GM21717 (cell line): Measurements from ENCODE around the gene FAM124A.
"Not testable (repeated sequence)": the region's sequence is repeated elsewhere in the genome, so short reads cannot be mapped to it uniquely, and the experiment has no call there.

Experiments used
- ATAC-seq: cut with Tn5 transposase; IDR thresholded peaks from one replicate; pipeline ENCODE4 v1.9.1; 2021; ENCODE audit warnings: mild to moderate bottlenecking, moderate library complexity; ENCODE audit not compliant: unreplicated experiment

FAM124A gene

GRCh38 chr13:51262501-51263211 is 40.5 kb downstream of the FAM124A start:
- ATAC-seq, result no peak

DNA sequence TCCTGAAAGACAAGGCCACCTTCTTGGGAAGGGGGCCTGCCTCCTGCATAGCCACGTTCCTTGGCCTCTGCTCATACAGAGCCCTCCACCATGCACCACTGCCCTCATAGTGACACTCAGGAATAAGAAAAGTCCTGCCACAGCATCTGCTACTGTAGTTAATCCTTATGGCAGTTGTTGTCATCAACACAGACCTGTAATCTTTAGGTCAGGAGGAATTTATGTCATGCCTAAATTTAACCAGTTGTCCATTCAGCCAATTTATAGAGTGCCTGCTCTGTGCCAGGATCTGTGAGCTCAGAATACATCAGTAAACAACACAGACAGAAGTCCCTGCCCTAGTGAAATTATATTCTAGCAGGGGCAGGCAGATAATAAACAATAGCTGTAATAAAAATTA is 44.4 kb downstream of the FAM124A start:
- ATAC-seq, result no peak

DNA sequence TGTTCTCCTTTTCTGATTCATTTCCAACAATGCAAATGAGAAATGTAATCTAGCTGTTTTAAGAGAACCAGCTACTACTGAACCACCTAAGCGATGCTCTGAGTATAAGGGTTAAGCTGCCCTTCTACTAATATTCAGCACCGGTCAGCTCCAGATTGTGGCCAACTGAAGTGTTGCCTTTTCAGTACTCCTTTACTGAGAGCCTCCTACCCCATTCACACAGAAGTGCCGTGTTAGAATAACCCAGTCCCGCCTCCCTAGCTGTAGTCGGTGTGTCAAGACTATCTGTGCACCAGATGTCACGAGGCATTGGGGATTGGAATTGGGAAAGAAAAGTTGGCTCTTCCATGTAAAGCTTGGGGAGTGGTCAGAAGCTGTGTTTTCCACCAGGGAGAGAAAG is 45.4 kb downstream of the FAM124A start:
- ATAC-seq, result no peak

- ATAC-seq, result no peak
Observed at GRCh38 chr13:51269039-51269438, 46.8 kb downstream of the FAM124A start.

GRCh38 chr13:51270623-51271415 is 48.6 kb downstream of the FAM124A start:
- no peak for ATAC-seq

DNA sequence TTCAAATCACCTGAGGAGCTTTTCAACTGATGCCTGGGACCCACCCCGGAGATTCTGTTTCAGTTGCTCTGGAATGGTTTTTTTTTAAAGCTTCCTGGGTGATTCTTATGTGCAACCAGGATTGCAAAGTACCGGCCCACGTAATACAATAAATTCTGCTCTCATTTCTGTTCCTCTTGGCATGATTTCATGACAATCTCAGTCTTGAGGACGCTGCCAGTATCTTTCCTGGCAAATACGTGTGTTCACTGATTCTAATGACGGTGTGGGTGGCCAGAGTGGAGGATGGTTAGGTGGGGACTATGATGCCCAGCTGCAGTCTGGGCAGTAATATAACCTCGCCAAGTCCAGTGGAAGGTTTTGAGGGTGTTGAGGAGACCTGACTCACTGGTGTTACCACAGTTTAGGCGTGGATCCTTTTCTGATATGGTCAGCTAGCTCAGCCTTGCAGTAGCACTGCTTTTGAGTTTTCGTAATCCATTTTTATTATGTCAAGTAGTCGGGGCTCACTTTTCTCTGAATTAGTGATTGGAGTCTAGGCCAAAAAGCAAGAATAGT is 49.4 kb downstream of the FAM124A start:
- no peak for ATAC-seq

GRCh38 chr13:51275101-51275500 is 52.9 kb downstream of the FAM124A start:
- no peak for ATAC-seq

DNA sequence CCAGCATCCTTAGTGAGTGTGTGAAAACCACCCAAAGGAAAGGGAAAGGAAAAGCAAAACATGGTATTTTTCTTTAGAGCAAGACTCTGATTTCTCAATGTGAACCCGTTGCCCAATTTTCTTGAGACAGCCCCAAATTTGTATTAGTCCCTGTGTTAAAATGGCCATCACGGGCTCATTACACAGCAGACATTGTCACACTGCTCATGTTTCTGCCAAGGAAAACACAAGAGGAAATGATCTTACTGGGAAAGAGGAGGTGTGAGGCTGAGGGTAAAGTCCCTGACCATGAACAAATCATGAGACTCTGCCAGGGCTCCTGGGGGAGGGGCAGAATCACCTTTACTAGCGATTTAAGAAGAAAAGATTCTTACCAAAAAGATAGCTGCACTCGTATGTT is 54.4 kb downstream of the FAM124A start:
- no peak for ATAC-seq

DNA sequence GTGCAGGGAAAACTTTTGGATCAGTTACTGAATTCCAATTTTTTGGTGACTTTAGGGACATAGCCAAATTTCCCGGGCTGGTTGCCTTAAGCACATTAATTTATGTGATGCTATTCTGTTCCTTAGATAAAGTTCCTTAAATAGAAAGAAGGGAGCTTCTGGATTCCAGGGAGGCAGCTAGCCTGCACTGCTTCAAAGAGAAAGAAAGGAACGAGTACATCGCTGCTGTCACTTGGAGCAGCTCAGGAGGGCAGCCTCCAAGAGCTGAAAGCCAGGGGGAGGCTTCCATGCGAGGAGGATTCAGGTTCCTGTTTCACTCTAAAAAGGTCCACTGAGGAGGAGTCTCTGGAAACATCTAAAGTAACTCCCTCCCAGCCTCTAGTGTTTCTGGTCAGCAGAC is 55.7 kb downstream of the FAM124A start:
- ATAC-seq, result no peak

GRCh38 chr13:51278426-51279130 is 56.4 kb downstream of the FAM124A start:
- ATAC-seq, result no peak

- no peak for ATAC-seq
Observed at GRCh38 chr13:51280379-51280940, 58.3 kb downstream of the FAM124A start.

DNA sequence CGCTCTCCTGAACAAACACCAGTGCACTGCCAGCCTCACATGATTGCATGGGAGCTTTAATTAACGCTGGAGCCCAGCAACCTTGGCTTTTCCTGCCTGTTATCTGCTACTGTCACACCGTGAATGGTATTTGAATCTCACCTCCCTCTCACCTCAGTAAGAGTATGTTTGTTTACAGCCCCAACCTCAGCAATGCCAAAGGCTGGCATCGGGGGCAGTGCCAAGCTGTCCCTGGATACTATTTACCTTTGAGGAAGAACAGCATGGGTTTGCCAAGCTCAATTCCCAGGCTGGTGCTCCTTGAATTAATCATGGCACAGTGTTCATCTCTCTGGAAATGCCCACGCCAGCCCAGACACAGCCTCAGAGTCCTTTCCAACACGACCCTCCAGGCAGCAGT is 60.1 kb downstream of the FAM124A start:
- ATAC-seq, result no peak

- not testable (repeated sequence) for ATAC-seq
Observed at GRCh38 chr13:51282923-51283322, 60.7 kb downstream of the FAM124A start.

- no peak for ATAC-seq
Observed at GRCh38 chr13:51283371-51283770, 61.2 kb downstream of the FAM124A start.

GRCh38 chr13:51284339-51284738 is 62.1 kb downstream of the FAM124A start:
- no peak for ATAC-seq

DNA sequence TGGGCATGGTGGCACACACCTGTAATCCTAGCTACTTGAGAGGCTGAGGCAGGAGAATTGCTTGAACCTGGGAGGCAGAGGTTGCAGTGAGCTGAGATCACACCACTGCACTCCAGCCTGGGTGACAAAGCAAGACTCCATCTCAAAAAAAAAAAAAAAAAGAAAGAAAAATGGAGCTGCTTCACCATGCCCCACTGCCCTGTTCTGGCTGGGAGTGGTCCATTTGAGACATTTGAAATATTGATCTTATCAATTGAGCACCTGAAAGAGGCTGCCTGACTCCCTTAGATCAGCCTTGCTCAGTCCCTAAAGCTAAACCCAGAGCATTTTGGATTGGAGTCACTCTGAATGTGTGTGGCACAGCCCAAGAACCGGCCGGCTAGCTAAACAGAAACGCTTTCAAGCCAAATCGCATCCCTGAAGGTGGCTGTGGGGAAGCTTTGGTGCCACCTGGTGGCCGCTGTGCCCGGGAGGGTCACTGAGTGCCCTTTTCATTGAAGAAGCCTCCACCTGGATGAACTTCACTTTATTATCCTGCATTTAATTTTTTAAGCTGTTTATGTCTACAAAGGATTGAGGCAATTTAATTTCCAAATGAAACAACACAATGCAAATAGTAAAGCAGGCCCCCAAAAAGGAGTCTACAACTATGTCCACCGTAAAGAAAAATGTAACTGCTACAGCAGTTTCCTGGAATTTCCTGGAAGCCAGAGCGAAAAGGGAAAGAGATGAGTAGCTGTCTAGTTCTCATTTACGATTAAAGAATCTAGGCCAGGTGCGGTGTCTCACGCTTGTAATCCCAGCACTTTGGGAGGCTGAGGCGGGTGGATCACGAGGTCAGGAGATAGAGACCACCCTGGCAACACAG is 64.2 kb downstream of the FAM124A start:
- peak; percentile 80 for ATAC-seq

GRCh38 chr13:51287758-51288157 is 65.6 kb downstream of the FAM124A start:
- ATAC-seq, result no peak

GRCh38 chr13:51288254-51288653 is 66.1 kb downstream of the FAM124A start:
- not testable (repeated sequence) for ATAC-seq

DNA sequence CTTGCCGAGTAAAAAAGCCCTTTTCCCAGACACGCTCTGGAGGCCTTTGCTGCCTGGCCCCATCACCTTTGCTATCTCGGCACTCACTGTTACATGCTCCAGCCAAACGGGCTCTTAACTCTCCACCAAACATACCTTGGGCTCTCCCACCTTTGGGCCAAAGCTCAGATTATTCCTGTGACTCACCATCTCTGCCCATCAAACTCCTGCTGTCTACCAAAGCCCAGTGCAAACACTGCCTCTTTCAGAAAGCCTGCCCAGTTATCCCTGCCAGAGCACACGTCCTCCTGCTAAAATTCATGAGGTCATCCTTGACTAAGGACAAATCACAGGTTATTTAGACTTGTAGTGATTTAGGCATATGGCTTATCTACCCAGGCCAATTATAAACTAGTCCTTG is 69.1 kb downstream of the FAM124A start:
- ATAC-seq, result no peak

DNA sequence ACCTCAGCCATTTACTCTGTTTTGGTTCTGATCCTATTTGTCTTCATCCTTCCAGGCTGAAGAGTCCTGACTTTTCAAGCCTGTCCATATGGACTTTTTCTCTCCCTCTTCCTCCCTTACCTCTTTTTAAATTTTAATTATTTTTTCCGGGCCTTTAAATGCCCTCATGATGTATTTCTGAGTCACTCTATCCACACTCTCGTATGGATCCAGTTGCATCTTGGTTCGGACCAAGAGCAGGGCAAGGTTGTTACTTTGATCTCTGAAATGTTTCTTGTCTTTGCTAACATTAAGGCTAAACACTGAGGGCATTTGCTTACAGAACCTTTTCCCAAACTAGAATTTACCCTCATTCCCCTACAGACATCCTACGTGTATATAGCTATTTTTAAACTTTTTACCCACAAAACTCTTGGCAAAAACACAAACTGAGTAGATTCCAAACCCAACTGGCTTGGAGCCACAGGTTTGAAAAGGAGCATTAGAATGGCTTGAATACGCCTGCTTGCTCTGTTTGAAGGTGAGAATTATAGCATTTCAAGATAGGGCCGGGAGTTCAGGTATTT is 69.9 kb downstream of the FAM124A start:
- no peak for ATAC-seq
